GM12892 (cell line): Measurements from ENCODE around the gene PSMB10.

ENCODE experiments used
- POLR2A ChIP-seq: IDR thresholded peaks from 2 replicates; pipeline ENCODE4 v1.6.1; 2011; ENCODE audit warnings: low read depth, low read length, control low read depth
- POLR2AphosphoS5 ChIP-seq: IDR thresholded peaks from 2 replicates; pipeline ENCODE4 v1.6.1; 2011; ENCODE audit warnings: low read depth, low read length, control low read depth

- TF ChIP-seq POLR2A (no peak), POLR2AphosphoS5 (no peak)
Measured at GRCh38 chr16:67897231-67897630, 39.4 kb downstream of the PSMB10 start.
